Cortex of kidney (tissue), 1 donor: ENCODE results near the gene CDH4.
"Not testable (repeated sequence)": the region's sequence is repeated elsewhere in the genome, so short reads cannot be mapped to it uniquely, and the experiment has no call there.

Experiments
- DNase-seq: peaks from one replicate; lab custom pipeline; 2025; lab: John Stamatoyannopoulos, UW

The CDH4 gene

GRCh38 chr20:61253640-61254511 is 1.8 kb downstream of the CDH4 start:
- no peak for DNase-seq

DNA sequence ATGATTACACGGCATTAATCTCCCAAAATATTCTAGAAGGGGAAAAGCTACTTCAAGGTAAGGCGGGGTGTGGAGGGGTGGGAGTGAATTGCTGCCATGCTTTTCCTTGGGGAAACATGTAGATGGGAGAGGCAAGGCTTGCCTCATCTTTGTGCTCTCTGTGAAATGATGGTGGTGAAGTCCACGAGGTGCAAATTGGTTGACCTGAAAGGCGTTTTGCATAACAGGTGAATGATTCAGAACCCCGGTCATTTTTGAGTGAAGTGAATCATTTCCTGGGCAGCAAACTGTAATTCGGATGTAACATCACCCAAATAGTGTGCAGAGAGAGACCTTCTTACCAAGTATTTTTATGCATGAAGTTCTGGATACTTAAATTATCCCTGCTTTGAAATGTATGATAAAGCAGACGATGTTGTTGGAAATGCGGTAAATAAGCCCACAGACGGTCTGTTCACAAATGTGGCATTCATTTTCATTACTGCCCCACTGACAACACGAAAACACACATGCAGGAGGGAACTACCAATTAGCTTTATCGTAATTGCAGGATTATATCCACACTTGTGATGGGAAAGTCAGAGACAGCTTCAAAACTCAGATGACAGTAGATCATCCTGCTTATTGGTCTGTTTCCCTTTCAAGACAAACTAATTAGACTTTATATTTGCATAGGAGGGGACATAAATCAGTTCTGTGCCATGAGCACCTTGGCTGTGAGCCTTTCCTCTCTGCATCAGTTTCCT is 3.0 kb downstream of the CDH4 start:
- DNase-seq: no peak

DNA sequence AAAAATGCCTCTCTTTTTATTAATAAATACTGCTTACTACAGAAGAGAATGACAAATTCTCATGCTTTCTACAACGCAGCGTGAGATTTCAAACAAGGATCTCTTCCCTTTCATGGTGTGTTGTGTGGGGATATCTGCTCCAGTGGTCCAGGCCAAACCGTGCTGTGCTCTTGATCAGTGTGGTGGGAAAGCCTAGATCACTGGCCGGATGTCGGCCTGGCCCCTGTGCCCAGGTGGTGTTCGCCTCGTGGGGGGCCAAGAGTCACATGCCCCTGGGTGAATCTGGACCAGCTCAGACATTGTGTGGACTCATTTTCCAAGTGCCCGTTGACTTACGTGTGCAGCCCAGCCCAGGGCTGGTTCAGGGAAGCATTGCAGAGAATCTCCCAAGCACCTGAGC is 4.3 kb downstream of the CDH4 start:
- DNase-seq: no peak

DNA sequence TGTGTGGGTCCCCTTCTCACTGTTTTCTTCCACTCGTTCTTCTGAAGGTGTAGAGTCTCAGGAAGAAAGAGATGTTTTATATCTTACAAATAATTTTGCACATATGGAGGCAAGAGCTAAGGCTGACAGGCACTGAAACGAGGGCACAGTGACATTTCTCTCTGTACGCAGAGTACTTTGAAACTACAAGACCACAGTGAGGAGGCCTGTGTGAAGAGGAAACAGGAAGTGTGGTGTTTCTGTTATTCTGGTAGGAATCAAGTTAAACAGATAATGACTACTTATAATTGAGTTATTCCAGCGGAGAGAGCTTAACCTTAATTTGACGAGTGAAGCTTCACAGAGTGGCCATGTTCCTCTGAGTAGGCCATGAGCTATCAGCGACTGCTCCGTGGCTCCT is 4.8 kb downstream of the CDH4 start:
- DNase-seq: no peak

GRCh38 chr20:61257611-61258010 is 5.5 kb downstream of the CDH4 start:
- DNase-seq: no peak

DNA sequence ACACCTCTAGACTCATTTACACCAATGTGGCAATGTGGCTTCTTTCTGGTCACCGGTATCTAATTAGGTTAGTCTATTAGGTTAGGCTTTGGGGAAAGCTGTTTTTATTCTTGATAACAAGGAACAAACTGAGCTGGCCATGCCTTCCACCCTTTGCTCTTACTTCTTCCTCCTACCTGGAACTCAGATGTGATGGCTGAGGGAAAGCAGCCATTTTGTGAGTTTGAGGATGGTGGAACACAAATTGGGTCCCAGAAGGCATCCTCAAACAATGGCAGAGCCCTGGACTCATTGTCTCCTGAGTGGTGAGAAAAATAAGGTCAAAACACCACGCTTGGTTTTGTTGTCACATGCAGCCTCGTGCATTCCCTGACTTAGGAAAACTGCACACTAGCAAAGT is 7.7 kb downstream of the CDH4 start:
- DNase-seq: no peak

- no peak for DNase-seq
These were observed 8.8 kb downstream of the CDH4 start for GRCh38 chr20:61260905-61261304.

DNA sequence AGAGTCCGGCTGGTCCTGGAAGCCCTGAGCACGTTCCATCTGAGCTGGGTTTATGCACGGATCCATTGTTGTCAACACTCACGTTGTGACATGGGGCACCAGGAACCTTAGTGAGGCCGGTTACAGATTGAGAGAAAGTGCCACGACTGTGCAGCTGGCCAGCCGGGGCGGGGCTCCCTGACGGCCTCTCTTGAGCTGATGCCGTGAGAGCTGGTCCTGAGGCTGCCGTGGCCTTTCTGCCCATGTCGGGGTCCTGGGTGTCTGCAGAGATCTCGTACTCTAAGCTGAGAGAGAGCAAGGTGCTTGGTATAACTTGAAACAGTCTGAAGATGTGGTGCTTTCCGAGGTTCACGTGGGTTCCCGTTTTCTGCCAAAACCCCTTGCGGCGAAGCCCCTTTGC is 10.0 kb downstream of the CDH4 start:
- DNase-seq: no peak

GRCh38 chr20:61262514-61262913 is 10.5 kb downstream of the CDH4 start:
- no peak for DNase-seq

DNA sequence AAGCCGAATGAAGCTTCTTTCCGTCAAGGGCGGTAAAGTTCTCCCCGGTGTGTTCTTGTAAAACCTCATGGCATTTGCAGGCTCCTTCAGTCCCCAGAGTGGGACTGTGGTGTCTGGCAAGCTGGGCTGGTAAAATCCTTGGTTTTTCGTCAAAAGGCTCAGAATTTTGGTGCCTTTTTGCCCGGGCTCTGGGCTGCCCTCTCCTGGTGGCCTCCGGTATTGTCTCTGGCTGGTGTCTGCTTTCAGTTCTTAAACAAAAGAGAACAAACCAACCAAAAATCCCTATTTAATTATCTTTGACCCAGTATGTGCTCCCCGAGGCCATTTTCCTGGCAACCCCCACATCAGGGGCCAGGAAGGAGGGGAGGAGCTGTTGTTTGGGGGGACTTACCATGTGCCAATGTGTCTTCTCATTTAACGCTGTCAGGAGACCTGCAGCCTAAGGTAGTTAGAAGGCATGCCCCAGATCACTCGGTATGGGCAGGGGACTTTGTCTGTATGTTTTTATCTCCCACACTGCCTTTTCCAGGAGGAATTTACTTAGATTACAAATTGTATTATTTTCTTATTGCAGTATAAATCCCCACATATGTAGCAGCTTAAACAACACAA is 11.1 kb downstream of the CDH4 start:
- no peak for DNase-seq

GRCh38 chr20:61263938-61264337 is 11.9 kb downstream of the CDH4 start:
- DNase-seq: no peak

- no peak for DNase-seq
These were observed 15.2 kb downstream of the CDH4 start for GRCh38 chr20:61267241-61267640.

DNA sequence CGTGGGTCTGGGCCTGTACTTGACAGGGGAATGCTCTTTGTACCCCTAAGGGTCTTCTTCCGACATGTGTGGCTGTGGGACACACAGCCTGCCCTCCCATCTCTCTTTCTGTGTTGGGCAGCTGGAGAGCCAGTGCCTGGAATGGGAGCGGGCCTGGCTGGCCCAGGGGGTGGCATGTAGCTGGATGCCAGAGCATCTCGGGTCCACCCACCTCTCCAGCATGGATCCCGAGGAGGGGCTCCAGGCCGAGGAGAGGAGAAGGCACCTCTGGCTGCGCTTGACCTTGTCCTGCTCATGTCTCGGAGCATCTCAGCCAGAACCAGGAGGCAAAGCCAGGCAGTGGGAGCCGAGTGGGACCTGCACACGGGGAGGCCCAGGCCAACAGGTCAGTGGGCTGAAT is 16.0 kb downstream of the CDH4 start:
- DNase-seq: no peak

DNA sequence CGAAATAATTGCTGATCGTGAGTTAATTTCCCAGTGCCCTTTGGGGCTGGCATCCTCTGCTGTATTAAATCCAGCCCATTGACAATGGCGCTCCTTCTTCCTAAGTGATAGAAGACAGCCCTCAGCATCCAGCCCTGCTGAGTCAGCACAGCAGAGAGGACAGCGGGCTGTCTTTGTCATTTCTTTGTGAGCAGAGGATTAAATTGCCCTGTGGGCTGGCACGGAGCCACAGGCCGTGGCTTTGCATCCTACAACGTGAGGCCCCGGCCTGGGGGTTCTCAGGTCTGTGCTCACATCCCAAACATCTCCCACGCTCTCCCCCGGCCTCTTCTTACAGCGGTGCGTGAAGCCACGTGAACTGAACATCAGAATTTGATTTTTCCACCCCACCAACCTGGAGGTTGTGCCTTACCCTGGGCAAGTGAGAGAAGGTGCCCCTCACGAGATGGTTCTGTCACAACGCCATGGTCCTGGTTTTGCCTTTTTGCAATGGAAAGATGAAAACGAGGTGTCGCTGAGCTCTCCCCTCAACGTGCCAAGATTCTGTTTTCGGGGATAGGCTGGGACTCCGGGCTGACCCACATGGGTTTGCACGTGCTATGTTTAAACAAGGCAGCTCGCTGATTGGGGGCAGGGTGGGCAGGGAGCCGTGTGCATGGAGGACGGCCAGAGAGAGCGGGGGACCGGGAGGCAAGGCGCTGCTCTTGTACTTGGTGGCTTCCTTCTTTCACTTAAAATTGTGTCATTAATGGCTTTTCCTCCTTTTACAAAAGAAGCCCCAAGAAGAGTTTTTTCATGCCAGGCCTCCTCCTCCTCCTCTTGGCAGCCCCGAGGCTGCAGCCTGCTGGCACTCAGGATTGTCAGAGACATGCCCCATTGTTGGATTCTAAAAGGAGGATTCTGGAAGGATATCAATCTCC is 19.5 kb downstream of the CDH4 start:
- DNase-seq: no peak

GRCh38 chr20:61273024-61273423 is 21.0 kb downstream of the CDH4 start:
- not testable (repeated sequence) for DNase-seq

DNA sequence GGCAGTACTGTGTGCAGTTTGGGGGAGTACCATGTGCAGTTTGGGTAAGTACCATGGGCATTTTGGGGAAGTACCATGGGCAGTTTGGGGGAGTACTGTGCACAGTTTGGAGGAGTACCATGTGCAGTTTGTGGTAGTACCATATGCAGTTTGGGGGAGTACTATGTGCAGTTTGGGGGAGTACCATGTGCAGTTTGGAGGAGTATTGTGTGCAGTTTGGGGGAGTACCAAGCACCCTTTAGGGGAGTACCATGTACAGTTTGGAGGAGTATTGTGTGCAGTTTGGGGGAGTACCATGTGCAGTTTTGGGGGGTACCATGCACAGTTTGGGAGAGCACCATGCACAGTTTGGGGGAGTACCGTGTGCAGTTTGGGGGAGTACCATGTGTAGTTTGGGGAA is 21.6 kb downstream of the CDH4 start:
- not testable (repeated sequence) for DNase-seq

GRCh38 chr20:61274326-61274725 is 22.3 kb downstream of the CDH4 start:
- DNase-seq: no peak

DNA sequence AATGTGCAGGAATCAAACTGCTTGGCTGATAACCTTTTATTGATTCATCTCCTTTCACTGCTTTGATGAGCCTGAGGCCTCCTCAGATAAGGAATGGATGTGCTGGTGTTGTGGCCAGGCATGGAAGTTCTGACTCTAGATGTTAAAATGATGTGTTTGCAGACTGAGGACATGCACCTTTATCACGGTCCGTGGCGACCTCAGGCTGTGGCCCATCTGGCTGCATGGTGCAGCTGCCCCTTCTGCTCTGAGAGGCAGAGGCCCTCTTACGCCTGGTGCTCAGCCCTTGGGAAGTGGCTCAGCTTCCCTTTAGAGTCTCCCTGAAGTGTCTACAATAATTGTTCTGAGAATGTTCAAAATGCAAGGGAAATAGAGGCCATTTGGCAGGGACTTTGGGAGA is 26.2 kb downstream of the CDH4 start:
- no peak for DNase-seq

DNA sequence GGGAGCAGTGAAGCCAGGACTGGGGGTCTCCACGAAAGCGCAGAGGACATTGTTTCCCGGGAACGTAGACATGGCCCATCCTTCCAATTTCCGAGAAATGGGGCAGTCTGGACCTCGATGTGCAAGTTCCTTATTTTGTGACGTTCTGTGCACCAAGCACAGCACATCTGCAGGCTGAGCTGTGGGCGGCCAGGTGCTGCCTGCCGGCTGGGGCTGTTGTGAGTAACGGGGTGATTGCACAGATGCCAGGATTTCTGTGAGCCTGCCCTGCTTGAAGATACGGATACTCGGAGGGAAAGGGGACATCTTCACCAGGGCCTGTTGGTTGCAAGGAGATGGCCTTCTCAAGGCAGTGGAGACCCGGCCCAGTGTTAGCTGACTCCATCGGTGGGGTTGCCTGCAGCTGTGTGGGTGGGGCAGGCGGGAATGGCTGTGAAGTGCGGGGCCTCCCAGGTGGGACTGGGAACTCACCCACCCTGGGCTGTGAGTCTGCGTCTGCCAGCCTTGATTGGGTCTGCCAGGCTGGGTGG is 27.6 kb downstream of the CDH4 start:
- no peak for DNase-seq

GRCh38 chr20:61280217-61280980 is 28.3 kb downstream of the CDH4 start:
- DNase-seq: no peak

- no peak for DNase-seq
These were observed 29.3 kb downstream of the CDH4 start for GRCh38 chr20:61281286-61281795.
